NCI-H1417 (cell line): Measurements from ENCODE around the gene TBC1D21.

Experiments used
- DNase-seq, 3 experiments: peaks; one replicate each; lab custom pipeline; 2025; lab: John Stamatoyannopoulos, UW

TBC1D21 gene

GRCh38 chr15:73889053-73889761 is 15.8 kb downstream of the TBC1D21 start:
- DNase-seq: no peak

- DNase-seq: no peak
Observed at GRCh38 chr15:73889762-73890124, 16.4 kb downstream of the TBC1D21 start.

- no peak for DNase-seq
Observed at GRCh38 chr15:73891328-73892315, 18.3 kb downstream of the TBC1D21 start.

DNA sequence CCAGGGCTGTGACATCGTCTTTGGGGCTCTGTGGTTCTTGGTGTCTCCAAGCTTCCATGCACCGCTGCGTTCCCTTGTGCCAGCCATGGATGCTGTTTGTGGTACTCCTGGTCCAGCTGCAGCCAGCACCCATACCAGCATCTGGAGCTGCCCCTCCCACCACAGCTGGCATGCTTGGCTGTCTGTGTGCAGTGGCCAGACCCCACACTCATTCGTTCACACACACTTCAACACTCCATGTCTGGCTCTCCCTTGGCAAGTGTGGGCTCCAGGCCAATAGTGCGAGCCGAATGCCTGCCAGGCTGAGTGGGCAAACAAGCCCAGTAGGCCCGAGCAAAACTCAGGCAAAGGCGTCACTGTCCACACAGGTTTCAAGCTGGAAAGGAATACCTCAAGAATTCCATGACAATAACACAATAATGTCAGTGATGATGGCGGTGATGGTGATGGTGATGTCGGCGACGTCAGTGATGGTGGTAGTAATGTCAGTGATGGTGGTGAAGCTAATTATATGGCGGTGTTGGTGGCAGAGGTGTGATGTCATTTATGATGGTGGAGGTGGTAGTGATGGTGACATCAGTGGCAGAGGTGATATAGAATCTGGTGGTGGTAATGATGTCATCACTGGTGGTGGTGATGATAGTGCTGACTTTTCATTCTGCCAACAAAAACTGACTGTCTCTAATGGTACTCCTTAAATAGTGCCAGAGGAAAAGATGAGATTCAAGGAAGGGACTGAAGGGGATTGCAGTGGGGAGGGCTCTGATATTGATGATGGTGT is 19.3 kb downstream of the TBC1D21 start:
- DNase-seq: no peak

GRCh38 chr15:73894133-73894814 is 20.9 kb downstream of the TBC1D21 start:
- DNase-seq: no peak

DNA sequence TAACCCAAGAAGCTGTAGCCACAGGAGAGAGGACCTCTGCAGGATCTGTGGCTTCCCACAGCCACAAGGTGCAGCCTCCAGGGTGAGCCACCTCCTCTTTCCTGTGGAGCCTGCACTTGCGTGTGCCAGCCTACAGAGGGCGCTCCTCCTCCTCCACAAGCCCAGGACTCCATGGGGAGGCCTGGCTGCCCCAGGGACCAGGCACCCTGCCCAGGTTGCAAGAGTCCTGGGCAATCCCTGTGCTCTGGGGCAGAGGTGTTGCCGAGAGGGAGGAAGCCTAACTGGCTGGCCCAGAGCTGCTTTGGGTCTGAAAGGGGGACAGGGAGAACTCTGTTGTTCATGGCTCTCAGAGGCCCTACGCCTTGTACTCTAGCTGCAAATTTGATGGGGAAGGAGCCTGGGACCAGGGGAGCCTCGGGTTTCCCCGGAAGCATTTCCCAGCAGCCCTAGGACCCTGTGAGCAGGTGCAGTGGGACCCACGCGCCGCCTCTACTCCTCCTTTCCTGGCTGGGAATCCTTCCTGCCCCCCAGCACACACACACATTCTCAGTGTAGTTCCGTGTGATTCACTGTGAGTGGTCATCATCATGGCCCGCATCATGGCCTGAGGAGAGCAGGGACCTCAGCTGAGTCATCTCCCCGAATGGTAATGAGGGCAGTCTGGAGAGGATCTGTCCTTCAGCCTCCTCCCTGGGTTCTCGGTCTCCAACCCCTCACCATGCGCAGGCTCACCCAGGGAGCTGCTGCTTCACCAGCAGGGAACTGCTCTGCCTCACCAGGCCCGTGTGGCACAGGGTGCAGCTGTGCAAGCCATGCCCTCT is 24.3 kb downstream of the TBC1D21 start:
- DNase-seq: peak in 2 of 3 experiments; percentile 11 to 37

GRCh38 chr15:73899197-73900094 is 26.1 kb downstream of the TBC1D21 start:
- DNase-seq: no peak

DNA sequence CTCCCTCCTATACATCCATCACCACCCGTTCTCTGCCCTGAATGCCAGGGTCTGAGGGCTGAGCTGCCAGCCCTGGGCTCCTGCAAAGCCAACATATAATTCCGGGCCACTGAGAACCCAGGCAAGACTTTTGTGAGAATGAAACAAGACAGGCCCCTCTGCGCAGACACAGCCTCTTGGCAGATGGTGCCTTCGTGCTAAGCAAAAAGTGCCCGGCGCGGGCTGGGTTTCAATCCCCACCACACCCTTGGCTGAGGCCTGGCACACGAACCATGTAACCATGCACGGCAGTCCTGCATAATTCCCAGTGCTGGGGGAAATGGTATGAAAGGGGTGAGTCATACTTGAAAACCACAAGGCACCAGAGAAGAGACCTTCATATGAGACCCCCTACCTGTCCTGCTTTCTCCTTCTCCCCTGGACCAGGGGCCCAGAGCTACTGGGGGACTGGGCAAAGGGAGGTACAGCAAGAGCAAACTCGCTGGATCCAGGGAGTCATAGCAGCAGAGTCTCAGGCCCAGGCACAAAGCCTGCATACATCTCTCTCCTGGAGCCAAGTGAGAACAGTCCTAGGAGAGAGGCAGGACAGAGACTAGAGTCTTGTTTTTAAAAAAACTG is 26.8 kb downstream of the TBC1D21 start:
- DNase-seq: no peak

GRCh38 chr15:73901126-73901810 is 27.9 kb downstream of the TBC1D21 start:
- no peak for DNase-seq

DNA sequence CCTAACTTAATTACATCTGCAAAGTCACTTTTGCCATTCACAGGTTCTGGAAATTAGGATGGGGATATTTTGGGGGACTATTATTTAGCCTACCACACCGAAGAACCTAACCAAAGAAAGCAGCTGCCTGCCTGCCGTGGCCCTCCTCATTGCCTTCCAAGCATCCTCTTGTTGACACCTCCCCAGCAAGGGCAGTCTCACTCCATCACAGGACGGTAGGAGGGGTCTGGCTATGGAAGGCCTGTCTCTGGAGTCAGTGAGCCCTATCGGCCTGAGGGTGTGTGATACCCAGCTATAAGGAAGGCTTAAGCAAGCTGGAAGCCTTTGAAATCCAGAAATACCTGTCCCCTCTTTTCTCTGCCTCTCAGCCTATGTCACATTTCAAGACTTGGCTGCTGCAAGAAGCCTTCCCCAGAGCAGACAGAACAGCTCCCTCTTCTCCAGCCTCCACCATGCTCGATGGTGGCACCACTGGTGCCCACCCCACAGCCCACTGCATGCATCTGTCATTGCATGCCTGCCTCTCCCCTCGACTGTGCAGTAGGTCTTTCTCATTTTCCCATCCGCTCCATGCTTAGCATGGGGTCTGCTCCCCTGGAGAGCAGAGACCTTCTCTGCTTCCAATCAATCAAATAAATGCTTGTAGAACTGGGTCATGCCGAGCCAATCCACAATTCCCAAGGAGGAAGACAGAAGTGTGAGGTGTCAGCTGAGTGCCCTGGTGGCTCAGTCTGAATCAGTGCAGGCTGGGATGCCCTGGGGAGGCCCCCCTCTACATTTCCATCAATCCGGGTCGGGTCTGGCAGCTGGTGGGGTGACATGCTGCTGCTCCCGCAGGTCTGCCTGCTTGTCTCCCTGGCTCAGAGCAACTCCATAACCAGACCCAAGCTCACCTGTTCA is 29.0 kb downstream of the TBC1D21 start:
- DNase-seq: no peak

- DNase-seq: no peak
Observed at GRCh38 chr15:73904026-73904815, 30.9 kb downstream of the TBC1D21 start.

- DNase-seq: no peak
Observed at GRCh38 chr15:73905225-73905827, 32.0 kb downstream of the TBC1D21 start.

DNA sequence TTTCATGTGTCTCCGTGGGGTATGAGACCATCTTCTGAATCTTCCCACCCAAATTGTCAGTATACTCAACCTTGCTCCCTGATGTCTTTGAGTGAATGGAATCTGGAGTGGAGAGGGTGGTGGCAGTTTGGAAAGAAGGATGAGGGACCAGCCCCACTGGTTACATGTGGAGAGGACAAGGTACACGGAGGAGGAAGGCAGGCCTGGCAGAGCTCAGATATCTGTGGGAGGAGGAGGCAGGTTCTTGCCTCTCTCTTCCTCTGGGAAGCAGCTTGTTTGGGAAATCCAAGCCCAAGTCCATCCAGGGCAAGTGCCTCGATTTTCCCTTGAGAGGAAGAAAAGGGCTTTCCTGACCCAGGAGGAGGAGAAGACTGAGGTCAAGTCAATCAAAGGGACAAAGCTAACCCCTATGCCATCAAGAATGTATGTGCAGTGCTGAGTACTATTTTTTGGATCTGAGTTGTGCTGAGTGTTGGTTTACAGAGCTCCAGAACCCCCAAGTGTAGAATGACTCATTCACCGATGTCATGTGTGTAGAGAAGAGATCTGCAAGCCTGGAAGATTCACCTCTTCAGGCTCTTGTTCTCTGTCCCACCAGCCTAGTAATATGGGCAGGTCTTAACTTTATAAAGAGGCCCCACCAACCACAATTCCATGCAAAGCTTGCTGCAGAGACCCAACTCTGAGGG is 33.1 kb downstream of the TBC1D21 start:
- DNase-seq: no peak

- DNase-seq: no peak
Observed at GRCh38 chr15:73907035-73907408, 33.7 kb downstream of the TBC1D21 start.

DNA sequence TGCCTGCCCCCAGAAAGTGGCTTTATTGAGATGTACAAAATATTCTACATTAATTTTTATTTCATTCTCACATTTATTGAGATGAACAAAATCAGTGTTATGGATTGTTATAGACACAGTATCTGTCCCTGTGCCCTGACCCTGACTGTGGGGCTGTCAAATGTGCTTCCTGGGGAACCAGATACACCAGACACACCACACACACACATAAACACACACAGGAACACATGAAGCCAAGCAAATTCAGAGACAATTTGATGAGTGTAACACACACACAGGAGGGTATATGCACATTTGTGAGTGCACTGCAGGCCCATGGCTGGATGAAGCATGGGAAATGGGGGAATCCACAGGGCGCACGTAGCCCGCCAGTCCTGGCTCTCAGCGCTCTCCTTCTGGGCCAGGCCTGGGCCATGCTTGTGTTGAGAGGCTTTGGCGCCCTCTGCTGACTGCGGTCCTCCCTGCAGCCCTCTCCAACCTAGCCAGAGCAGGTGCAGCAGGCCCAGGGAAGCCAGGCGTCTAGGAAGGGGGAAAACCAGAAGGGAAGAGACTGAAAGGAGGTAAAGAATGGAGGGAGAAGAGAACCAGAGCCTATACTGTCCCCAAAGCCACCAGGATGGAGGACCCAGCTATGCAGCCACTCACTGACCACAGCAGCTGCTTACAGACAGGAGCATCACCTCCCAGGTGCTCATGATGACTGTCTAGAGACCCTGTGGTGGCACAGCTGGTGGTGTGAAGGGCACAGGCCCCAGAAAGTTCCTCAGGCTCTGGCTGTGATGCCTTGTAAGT is 34.9 kb downstream of the TBC1D21 start:
- DNase-seq: peak; percentile 62 to 82 (median 67)
